Measurements from ENCODE around the gene UBAP2L.
"Not testable (repeated sequence)": the region's sequence is repeated elsewhere in the genome, so short reads cannot be mapped to it uniquely, and the experiment has no call there.

The UBAP2L gene

GRCh38 chr1:154272999-154273563, 52.3 kb downstream of the UBAP2L start:
- peak overlapping the region; percentile 77 for H3K4me3 ChIP-seq (ENCODE audit: low read depth, low read length)
- in situ Hi-C loops (cut with HindIII; ENCODE audit: low pct_ligation_motif_present, low sequenced_read_pairs), result no loop called here

GRCh38 chr1:154276797-154277196, 56.0 kb downstream of the UBAP2L start:
- no peak overlapping the region for H3K27ac ChIP-seq
- H3K36me3 ChIP-seq (replicated peaks), result peaks cover 9% of the 10 kb centered on the region
- no peaks in the 10 kb centered on the region for H3K27me3 ChIP-seq (replicated peaks)
- no peak for DNase-seq
- H3K4me3 ChIP-seq (ENCODE audit: low read depth, low read length), result no peak overlapping the region
- TF ChIP-seq CTCF (IDR thresholded peaks at IDR 0.05; ENCODE audit: low read depth, low read length, missing control alignments), result peak; percentile 37
- in situ Hi-C loops (cut with HindIII; ENCODE audit: low pct_ligation_motif_present, low sequenced_read_pairs), result no loop called here

More at GRCh38 chr1:154272999-154273563, 52.3 kb downstream of the UBAP2L start:
- DNase-seq, result no peak
- Histone ChIP-seq H3K27me3 (replicated peaks) (no peaks in the 10 kb centered on the region), H3K36me3 (replicated peaks) (peaks cover 32% of the 10 kb centered on the region), H3K27ac (peak overlapping the region; percentile 82)
- no peak for TF ChIP-seq CTCF (IDR thresholded peaks at IDR 0.05; ENCODE audit: low read depth, low read length, missing control alignments)

GRCh38 chr1:154287591-154287990, 66.8 kb downstream of the UBAP2L start:
- H3K36me3 ChIP-seq (replicated peaks); in situ Hi-C loops (cut with HindIII; ENCODE audit: low pct_ligation_motif_present, low sequenced_read_pairs); H3K27me3 ChIP-seq (replicated peaks); DNase-seq; H3K27ac ChIP-seq; H3K4me3 ChIP-seq (ENCODE audit: low read depth, low read length): not testable (repeated sequence)

GRCh38 chr1:154288661-154289060, 67.9 kb downstream of the UBAP2L start:
- Histone ChIP-seq H3K36me3 (replicated peaks) (no peaks in the 10 kb centered on the region), H3K27me3 (replicated peaks) (no peaks in the 10 kb centered on the region), H3K27ac (no peak overlapping the region), H3K4me3 (ENCODE audit: low read depth, low read length) (no peak overlapping the region)
- no peak for TF ChIP-seq CTCF (IDR thresholded peaks at IDR 0.05; ENCODE audit: low read depth, low read length, missing control alignments)
- in situ Hi-C loops (cut with HindIII; ENCODE audit: low pct_ligation_motif_present, low sequenced_read_pairs), result no loop called here
- no peak for DNase-seq

GRCh38 chr1:154290921-154291320, 70.2 kb downstream of the UBAP2L start:
- H3K36me3 ChIP-seq (replicated peaks), result no peaks in the 10 kb centered on the region
- H3K27me3 ChIP-seq (replicated peaks), result no peaks in the 10 kb centered on the region
- no peak overlapping the region for H3K4me3 ChIP-seq (ENCODE audit: low read depth, low read length)
- no peak for TF ChIP-seq CTCF (IDR thresholded peaks at IDR 0.05; ENCODE audit: low read depth, low read length, missing control alignments)
- in situ Hi-C loops (cut with HindIII; ENCODE audit: low pct_ligation_motif_present, low sequenced_read_pairs), result no loop called here
- DNase-seq, result no peak
- H3K27ac ChIP-seq, result no peak overlapping the region

- Histone ChIP-seq H3K27me3 (replicated peaks) (no peaks in the 10 kb centered on the region), H3K4me3 (ENCODE audit: low read depth, low read length) (no peak overlapping the region), H3K27ac (no peak overlapping the region), H3K36me3 (replicated peaks) (no peaks in the 10 kb centered on the region)
- TF ChIP-seq CTCF (IDR thresholded peaks at IDR 0.05; ENCODE audit: low read depth, low read length, missing control alignments), result no peak
- in situ Hi-C loops (cut with HindIII; ENCODE audit: low pct_ligation_motif_present, low sequenced_read_pairs), result no loop called here
- no peak for DNase-seq
Measured at GRCh38 chr1:154295408-154296235, 74.9 kb downstream of the UBAP2L start.
